ENCODE measurements around the gene ZFP36.

ZFP36 gene

GRCh38 chr19:39405958-39406655 is 540 bp upstream of the ZFP36 start:
- DNase-seq (ENCODE audit: low read depth in 2 of 2) = no peak

- DNase-seq (ENCODE audit: low read depth in 2 of 2) = no peak
These were observed 688 bp downstream of the ZFP36 start for GRCh38 chr19:39407410-39407659.

- DNase-seq (ENCODE audit: low read depth in 2 of 2) = no peak
These were observed 1.2 kb downstream of the ZFP36 start for GRCh38 chr19:39407660-39408391.

- no peak for DNase-seq (ENCODE audit: low read depth in 2 of 2)
These were observed 2.0 kb downstream of the ZFP36 start for GRCh38 chr19:39408392-39409207.

GRCh38 chr19:39409208-39410016 is 2.8 kb downstream of the ZFP36 start:
- DNase-seq (ENCODE audit: low read depth in 2 of 2) = no peak

- no peak for DNase-seq (ENCODE audit: low read depth in 2 of 2)
These were observed 3.6 kb downstream of the ZFP36 start for GRCh38 chr19:39410017-39410830.

GRCh38 chr19:39410831-39411080 is 4.1 kb downstream of the ZFP36 start:
- no peak for DNase-seq (ENCODE audit: low read depth in 2 of 2)

GRCh38 chr19:39411081-39411831 is 4.6 kb downstream of the ZFP36 start:
- no peak for DNase-seq (ENCODE audit: low read depth in 2 of 2)

GRCh38 chr19:39411832-39412099 is 5.1 kb downstream of the ZFP36 start:
- peak; percentile 78 to 81 for DNase-seq (ENCODE audit: low read depth in 2 of 2)

- peak; percentile 100 for DNase-seq (ENCODE audit: low read depth in 2 of 2)
These were observed 5.6 kb downstream of the ZFP36 start, which contains the start of gene PLEKHG2 for GRCh38 chr19:39412100-39412866. Gene PLEKHG2, plus strand, starts transcription at chr19:39412669. Its CDS starts 1,418 bp downstream, at chr19:39414087.

GRCh38 chr19:39412867-39413271 is 6.2 kb downstream of the ZFP36 start:
- DNase-seq (ENCODE audit: low read depth in 2 of 2) = no peak

GRCh38 chr19:39413272-39413910 is 6.7 kb downstream of the ZFP36 start:
- no peak for DNase-seq (ENCODE audit: low read depth in 2 of 2)

- no peak for DNase-seq (ENCODE audit: low read depth in 2 of 2)
These were observed 7.4 kb downstream of the ZFP36 start for GRCh38 chr19:39413911-39414608.

GRCh38 chr19:39415111-39416046 is 8.7 kb downstream of the ZFP36 start:
- no peak for DNase-seq (ENCODE audit: low read depth in 2 of 2)

- DNase-seq (ENCODE audit: low read depth in 2 of 2) = no peak
These were observed 9.8 kb downstream of the ZFP36 start for GRCh38 chr19:39416152-39417120.

GRCh38 chr19:39417463-39418181 is 11.0 kb downstream of the ZFP36 start:
- DNase-seq (ENCODE audit: low read depth in 2 of 2) = no peak
